GM12878 (cell line): ENCODE data around the gene RABL6.

Source experiments
- CTCF ChIP-seq, 3 experiments: IDR thresholded peaks in 2 of 3; conservative IDR thresholded peaks in 1 of 3; 2 replicates each; pipeline ENCODE4 v1.5.1; 2011; ENCODE audit warnings: low read depth in 3 of 3, low read length in 3 of 3, mild to moderate bottlenecking in 3 of 3, control low read depth in 2 of 3, moderate library complexity in 2 of 3, inconsistent platforms in 1 of 3, mixed read lengths in 1 of 3; ENCODE audit not compliant: control insufficient read depth in 2 of 3, insufficient read depth in 1 of 3; ENCODE audit errors: extremely low read depth in 1 of 3
- EED ChIP-seq: sonication (generic); IDR thresholded peaks from 2 replicates; pipeline ENCODE4 v1.6.1; 2016; ENCODE audit warnings: antibody characterized with exemption, low read depth
- FOS ChIP-seq: IDR thresholded peaks from 3 replicates; pipeline ENCODE4 v1.6.1; 2011; ENCODE audit warnings: borderline replicate concordance; ENCODE audit not compliant: insufficient read length; ENCODE audit errors: extremely low read depth
- HCFC1 ChIP-seq: fragments of 150-350 bp; IDR thresholded peaks from 2 replicates; pipeline ENCODE4 v1.6.1; 2014; ENCODE audit warnings: low read length
- HDAC6 ChIP-seq: fragments of 200-600 bp; sonication (generic); IDR thresholded peaks from one replicate; pipeline ENCODE4 v1.8.0; 2017; ENCODE audit warnings: antibody characterized with exemption; ENCODE audit not compliant: unreplicated experiment
- JUND ChIP-seq: IDR thresholded peaks from 2 replicates; pipeline ENCODE4 v1.6.1; 2012; ENCODE audit warnings: low read depth, mild to moderate bottlenecking, low read length, improper control_type of control experiment, moderate library complexity
- KDM1A ChIP-seq: fragments of 200-600 bp; sonication (generic); IDR thresholded peaks from 2 replicates; pipeline ENCODE4 v1.6.1; 2016; ENCODE audit warnings: borderline replicate concordance
- MXI1 ChIP-seq: fragments of 150-350 bp; IDR thresholded peaks from 2 replicates; pipeline ENCODE4 v1.6.1; 2011; ENCODE audit warnings: low read depth, mild to moderate bottlenecking, inconsistent platforms, low read length, improper control_type of control experiment
- NFYB ChIP-seq: IDR thresholded peaks from 2 replicates; pipeline ENCODE4 v1.6.1; 2011; ENCODE audit warnings: low read depth, mild to moderate bottlenecking, low read length, improper control_type of control experiment, moderate library complexity; ENCODE audit not compliant: insufficient read depth
- POLR2A ChIP-seq: IDR thresholded peaks from 2 replicates; pipeline ENCODE4 v1.6.1; 2011; ENCODE audit warnings: low read depth, mild to moderate bottlenecking, low read length
- RAD21 ChIP-seq: IDR thresholded peaks from 2 replicates; pipeline ENCODE4 v1.6.1; 2011; ENCODE audit warnings: mild to moderate bottlenecking, low read depth, low read length, moderate library complexity; ENCODE audit not compliant: insufficient read depth
- SIX5 ChIP-seq: IDR thresholded peaks from 2 replicates; pipeline ENCODE4 v1.6.1; 2011; ENCODE audit warnings: mild to moderate bottlenecking, low read depth, low read length, moderate library complexity; ENCODE audit not compliant: severe bottlenecking
- SRF ChIP-seq, 2 experiments: IDR thresholded peaks; 2 replicates each; pipeline ENCODE4 v1.6.1; 2011; ENCODE audit warnings: low read depth in 2 of 2, low read length in 2 of 2, mild to moderate bottlenecking in 1 of 2, moderate library complexity in 1 of 2
- TAF1 ChIP-seq: IDR thresholded peaks from 2 replicates; pipeline ENCODE4 v1.6.1; 2011; ENCODE audit warnings: mild to moderate bottlenecking, low read depth, low read length, borderline replicate concordance

- TF ChIP-seq JUND, result no peak
- no peak for TF ChIP-seq EED
- no peak for TF ChIP-seq FOS
- no peak for TF ChIP-seq HDAC6
- TF ChIP-seq SIX5, result no peak
- no peak for TF ChIP-seq SRF (IDR thresholded peaks at IDR 0.05; ENCODE audit: low read depth in 2 of 2, low read length in 2 of 2)
- no peak for TF ChIP-seq NFYB
- no peak for TF ChIP-seq RAD21
- no peak for TF ChIP-seq TAF1
- TF ChIP-seq CTCF (IDR thresholded peaks at IDR 0.05 in 2 of 3, conservative IDR thresholded peaks at IDR 0.05 in 1 of 3; ENCODE audit: control insufficient read depth in 2 of 3, extremely low read depth in 1 of 3, insufficient read depth in 1 of 3, low read depth in 3 of 3, low read length in 3 of 3), result no peak
- TF ChIP-seq HCFC1, result no peak
- TF ChIP-seq MXI1, result no peak
- TF ChIP-seq POLR2A, result no peak; the same call in none of the 2 replicates
- TF ChIP-seq KDM1A, result no peak
Observed at GRCh38 chr9:136799079-136799853, 8.5 kb upstream of the RABL6 start.
